HG02938 (cell line): ENCODE measurements around the gene TNFRSF14.

Source experiments
- ATAC-seq: cut with Tn5 transposase; IDR thresholded peaks from one replicate; pipeline ENCODE4 v1.9.1; 2021; ENCODE audit warnings: mild to moderate bottlenecking, moderate library complexity; ENCODE audit not compliant: unreplicated experiment

TNFRSF14 gene

GRCh38 chr1:2523191-2523890, 32.8 kb upstream of the TNFRSF14 start:
- ATAC-seq: no peak

- no peak for ATAC-seq
Observed at GRCh38 chr1:2523891-2524609, 32.1 kb upstream of the TNFRSF14 start.

- ATAC-seq: no peak
Observed at GRCh38 chr1:2525572-2525919, 30.6 kb upstream of the TNFRSF14 start.

- peak; percentile 78 for ATAC-seq
Observed at GRCh38 chr1:2525920-2526823, 30.0 kb upstream of the TNFRSF14 start, which contains the start of gene PANK4. PANK4 (minus strand) TSS chr1:2526596; CDS start chr1:2526587, 9 bp downstream.

GRCh38 chr1:2526824-2527555, 29.2 kb upstream of the TNFRSF14 start:
- peak; percentile 33 for ATAC-seq

- ATAC-seq: no peak
Observed at GRCh38 chr1:2527556-2527860, 28.7 kb upstream of the TNFRSF14 start.

GRCh38 chr1:2528016-2528415, 28.2 kb upstream of the TNFRSF14 start:
- no peak for ATAC-seq

GRCh38 chr1:2528611-2528965, 27.6 kb upstream of the TNFRSF14 start:
- ATAC-seq: no peak

- no peak for ATAC-seq
Observed at GRCh38 chr1:2528966-2529783, 27.0 kb upstream of the TNFRSF14 start.

- ATAC-seq: no peak
Observed at GRCh38 chr1:2529784-2530512, 26.2 kb upstream of the TNFRSF14 start, which contains the start of gene HES5. HES5 (minus strand) TSS chr1:2530263; CDS start chr1:2530164, 99 bp downstream.

- ATAC-seq: no peak
Observed at GRCh38 chr1:2530513-2531361, 25.4 kb upstream of the TNFRSF14 start.

GRCh38 chr1:2532485-2533160, 23.5 kb upstream of the TNFRSF14 start:
- no peak for ATAC-seq

- no peak for ATAC-seq
Observed at GRCh38 chr1:2533365-2533764, 22.8 kb upstream of the TNFRSF14 start.

GRCh38 chr1:2534315-2534686, 21.9 kb upstream of the TNFRSF14 start:
- ATAC-seq: no peak

- no peak for ATAC-seq
Observed at GRCh38 chr1:2534687-2535441, 21.3 kb upstream of the TNFRSF14 start.

- no peak for ATAC-seq
Observed at GRCh38 chr1:2535455-2535854, 20.7 kb upstream of the TNFRSF14 start.

- ATAC-seq: no peak
Observed at GRCh38 chr1:2535981-2536380, 20.2 kb upstream of the TNFRSF14 start.
